Stimulated activated CD4-positive, alpha-beta T cell treated with anti-CD3 and anti-CD28 coated beads, Interleukin-2, amount 100 ng/mL, for 4 hours (primary cell): ENCODE results near the gene IFRD2.
"Not testable (repeated sequence)": the region's sequence is repeated elsewhere in the genome, so short reads cannot be mapped to it uniquely, and the experiment has no call there.

Source experiments
- DNase-seq: peaks from one replicate; pipeline ENCODE4 v3.0.0-alpha.2; 2020; ENCODE audit warnings: low read depth

Gene IFRD2

DNA sequence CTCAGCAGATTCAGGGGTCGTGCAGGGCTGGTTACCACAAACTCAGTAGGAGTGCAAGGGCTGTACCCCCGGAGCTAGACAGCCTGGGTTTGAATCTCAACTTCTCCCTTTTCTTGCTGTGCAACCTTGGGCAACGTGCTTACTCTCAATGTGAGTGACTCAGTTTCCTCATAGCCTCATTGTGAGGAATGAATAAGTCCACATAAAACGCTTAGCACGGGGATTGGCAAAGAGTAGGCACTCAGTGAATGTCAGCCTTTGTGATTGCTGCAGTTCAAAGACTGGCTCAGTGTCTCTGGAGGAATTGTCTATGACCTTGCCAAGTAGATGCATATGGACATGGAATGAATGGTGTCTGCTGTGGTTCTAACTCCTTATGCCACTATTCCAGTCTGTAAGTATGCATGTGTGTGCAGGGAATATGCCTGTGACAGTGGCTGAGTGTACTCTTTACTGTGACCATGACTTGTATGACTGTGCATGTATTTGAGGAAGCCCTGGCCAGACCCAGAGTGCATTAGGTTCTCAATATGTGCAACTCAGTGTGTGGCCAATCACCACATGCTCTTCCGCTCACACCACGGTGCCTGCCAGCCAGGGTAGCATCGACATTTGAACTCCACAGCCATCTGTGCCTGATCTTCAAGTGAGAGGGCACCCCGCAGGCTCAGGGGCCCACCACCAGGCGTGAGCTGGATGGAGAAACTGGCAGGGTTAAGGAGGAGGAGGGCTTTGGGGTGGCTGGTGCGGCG lies 7.9 kb upstream of the IFRD2 start:
- no peak for DNase-seq

DNA sequence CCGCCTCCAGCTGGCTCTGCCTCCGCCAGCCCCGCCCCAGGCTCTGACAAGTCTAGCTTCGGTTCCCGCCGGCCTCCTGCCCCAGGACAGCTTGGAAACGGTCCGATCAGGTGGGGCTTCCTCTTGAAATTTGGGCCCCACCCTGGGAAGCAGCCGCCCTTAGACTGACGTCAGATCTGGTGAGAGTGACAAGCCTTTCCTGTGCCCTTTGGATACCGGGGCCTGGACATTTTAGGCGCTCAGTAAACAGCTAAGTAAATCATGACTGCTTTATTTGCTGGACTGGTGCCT lies 7.4 kb upstream of the IFRD2 start:
- no peak for DNase-seq

DNA sequence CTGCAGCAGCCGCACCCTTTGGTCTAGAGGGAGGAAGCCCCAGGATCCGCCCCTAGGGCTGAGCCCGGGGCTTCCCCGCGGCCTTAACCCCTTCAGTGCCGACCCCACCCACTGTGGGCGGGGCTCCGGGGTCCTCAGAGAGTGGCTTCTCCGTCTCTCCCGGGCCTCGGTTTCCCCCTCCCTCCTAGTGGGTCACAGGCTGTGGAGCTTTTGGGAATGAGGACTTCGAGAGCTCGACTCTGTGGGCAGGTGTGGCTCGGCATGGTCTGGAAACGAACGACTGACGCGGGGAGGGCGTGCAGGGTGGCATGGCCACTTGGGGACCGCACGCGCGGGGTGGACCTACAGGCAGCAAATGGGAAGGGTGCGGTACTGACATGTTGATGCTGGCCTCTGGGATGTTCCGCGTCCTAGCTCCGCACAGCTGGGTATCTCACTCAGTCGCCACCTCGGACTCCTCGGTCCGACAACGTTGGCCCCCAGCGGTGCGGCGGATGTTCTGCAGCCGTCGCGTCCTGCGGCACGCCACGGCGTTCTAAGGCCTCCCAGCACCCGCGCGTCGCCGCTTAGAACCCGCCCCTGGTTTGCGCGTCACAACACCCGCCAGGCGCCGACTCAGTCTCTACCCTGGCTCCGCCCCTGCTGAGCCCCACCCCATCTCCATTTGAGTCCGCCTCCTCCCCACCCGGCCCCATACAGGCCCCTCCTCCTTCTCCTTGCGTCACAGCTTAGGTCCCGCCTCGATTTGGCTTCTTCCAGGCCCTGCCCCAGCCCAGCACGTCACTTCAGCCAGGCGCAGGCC lies 6.8 kb upstream of the IFRD2 start, which contains the start of the genes HYAL3 and NAA80:
HYAL3 (minus strand) TSS at position 570 of the 802 bp plus-strand sequence. CDS start 3,803 bp downstream, outside the sequence.
NAA80 (minus strand) TSS at position 570 of the 802 bp plus-strand sequence. CDS start 1,942 bp downstream, outside the sequence.
- peak; percentile 99 for DNase-seq

DNA sequence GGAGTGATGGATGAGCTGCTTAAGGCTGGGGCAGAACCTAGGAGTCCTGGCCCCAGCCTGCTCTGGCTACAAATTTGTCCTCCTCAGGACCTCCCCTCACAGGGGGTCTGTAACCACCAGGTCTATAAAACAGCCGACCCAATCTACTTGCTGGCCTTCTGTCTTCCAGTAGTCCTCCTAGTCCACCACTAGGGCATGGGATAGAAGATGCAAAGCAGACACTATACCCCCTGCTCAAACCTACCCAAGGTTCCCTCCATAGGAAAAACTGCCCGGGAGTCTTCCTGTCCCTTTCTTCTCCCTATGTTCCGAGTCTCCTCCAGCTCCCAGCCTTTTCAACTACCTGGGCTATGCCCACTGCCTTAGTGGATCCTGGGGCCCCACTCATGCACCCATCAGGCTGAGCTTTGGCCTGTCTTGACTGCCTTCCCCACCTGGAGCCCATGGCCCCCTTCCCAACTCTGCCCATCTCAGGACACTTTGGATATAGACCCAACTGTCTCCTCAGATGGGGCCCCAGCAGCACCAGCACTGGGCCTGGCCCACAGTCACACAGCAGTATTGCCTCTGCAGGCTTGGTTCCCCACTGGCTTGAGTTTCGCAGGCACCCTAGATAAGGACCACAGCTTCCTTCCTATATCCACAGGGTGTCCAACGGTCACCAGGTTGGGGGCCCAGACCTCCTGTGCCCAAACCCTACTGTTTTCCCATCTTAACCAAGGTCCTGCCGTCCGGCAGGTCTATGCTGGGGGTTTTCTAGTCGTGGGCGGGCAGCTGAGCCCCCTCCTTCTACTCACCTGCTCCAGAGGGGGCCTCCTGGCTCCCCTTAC lies 5.9 kb upstream of the IFRD2 start:
- DNase-seq = no peak

DNA sequence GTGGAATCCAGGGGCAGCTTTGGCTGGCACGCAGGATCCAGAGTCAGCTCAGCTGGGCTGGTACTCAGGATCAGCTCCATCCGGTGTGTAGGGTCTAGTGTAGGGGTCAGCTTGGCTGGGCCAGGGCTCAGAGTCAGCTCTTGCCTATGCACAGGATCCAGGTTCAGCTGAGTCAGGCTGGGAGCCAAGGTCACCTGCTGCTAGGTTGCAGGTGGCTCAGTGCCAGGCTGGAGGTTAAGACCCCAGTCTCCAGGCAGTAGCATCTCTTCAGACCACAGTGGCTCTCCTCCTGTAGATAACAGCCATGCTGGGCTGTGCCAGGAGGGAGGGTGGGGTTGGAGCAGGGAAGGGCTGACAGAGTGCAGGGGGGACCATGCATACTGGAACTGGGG lies 5.2 kb upstream of the IFRD2 start:
- DNase-seq = no peak

DNA sequence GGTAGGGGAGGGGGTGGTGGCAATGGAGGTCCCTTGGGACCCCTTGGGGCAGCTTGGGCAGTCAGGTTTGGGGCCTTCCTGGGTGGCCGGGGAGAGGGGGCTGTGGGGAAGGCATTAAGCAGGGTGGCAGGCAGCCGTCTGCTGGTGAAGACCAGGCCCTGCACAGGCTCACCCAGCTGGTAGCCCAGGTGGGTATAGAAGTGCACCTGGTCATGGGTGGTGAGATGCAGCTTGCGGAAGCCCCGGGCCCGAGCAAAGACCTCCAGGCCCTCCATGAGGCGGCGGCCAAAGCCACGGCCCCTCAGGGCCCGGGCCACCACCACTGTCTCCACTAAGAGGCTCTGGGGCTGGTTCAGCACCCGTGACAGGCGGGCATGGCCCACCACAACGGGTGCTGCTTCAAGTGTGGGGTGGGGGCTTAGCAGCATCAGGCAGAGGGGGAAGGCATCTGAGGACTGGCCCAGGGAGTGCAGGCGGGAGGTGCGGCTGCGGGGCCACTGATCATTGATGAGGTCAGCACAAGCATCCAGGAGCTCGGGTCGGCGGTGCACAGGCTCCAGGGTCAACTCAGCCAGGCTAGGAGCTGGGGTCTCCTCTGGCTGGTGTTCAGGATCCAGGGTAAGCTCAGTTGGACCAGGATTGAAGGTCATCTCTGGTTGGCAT lies 4.6 kb upstream of the IFRD2 start:
- DNase-seq = no peak

DNA sequence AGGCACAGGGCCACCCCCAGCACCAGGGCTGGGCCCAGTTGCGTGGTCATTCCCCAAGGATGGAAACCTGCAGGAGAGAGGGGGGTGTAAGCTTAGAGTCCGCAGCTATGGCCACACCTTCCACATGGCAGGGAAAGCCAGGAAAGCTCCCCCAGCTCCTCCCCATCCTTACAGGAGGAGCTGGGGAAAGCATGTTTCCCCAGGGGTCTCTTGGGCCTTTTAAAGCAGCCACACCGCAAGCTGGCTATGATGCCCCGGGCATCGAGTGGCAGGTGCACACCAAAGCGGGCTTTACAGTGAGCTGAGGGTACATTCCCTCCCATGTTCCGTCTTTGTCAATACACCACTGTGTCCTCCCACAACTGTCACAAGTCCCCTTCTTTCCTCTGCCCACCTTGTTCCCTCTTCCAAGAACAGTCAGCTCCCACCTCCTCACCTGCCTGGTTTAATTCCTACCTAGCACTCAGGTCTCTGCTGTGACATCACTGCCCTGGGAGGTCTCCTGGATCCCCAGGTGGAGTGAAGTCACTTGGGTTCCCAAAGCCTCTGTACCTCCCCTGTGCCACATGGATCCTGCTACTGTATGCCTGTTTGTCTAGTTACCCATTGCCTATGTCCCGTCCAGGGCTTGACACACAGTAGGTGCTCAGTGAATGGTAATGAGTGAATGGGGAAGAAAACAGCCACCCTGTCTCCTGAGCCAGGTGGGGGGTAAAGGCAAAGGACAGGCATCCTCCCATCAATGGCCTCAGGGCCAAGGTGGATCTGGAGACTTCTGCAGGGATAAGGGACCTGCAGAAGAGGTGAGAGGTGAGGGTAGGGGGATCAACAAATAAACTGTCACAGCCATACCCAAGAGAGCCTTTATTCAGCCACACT lies 3.6 kb upstream of the IFRD2 start:
- no peak for DNase-seq

DNA sequence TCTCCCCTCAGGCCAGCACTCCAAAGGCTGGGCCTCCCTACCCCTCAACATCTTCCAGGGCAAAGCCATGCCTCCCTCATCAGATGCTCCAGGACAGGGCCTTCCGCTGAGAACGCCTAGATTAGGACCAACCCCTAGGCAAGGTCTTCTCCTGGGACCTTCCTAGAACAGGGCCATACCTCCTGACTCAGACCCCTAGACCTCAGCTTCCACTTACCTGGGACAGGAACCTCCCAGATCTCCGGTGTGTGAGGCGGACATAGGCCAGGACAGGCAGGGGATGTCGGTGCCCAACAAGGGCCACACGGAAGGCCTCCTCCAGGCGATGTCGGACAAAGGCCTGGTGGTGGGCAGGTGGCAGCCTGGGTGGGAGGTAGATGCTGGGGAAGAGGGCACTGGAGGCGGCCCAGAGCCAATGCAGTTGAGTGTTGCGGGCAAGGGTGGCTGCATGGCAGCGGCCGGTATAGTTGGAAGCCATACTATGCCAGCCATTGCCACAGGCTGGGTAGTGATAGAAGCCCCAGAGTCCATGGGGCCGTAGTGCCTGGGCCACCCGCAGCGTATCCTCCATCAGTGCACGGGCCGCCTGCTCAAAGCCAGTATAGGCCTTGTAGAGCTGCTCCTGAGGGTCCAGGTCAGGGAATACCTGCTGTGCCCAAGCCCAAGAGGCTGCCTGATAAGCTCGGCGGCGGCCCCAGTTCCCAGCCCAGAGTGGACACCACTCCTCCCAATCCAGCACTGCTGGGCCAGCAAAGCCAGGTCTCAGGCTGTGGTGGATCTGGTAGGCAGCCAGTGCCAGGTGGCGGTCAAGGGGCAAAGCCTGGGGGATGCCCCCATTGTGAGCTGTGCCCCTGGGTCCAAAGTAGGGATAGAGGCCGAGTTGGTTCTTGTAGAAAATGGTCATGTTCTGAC lies 2.5 kb upstream of the IFRD2 start:
- DNase-seq = no peak

DNA sequence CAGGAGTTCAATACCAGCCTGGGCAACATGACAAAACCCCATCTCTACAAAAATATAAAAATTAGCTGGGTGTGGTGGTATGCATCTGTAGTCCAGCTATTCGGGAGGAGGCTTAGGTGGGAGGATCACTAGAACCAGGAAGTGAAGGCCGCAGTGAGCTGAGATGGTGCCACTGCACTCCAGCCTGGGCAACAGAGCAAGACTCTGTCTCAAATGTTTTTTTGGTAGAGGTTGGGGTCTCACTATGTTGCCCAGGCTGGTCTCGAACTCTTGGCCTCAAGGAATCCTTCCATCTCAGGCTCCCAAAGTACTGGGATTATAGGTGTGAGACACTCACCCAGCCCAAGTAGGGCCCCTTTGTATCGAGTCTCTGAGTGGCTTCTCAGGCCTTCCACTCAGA lies 1.9 kb upstream of the IFRD2 start:
- DNase-seq = no peak

DNA sequence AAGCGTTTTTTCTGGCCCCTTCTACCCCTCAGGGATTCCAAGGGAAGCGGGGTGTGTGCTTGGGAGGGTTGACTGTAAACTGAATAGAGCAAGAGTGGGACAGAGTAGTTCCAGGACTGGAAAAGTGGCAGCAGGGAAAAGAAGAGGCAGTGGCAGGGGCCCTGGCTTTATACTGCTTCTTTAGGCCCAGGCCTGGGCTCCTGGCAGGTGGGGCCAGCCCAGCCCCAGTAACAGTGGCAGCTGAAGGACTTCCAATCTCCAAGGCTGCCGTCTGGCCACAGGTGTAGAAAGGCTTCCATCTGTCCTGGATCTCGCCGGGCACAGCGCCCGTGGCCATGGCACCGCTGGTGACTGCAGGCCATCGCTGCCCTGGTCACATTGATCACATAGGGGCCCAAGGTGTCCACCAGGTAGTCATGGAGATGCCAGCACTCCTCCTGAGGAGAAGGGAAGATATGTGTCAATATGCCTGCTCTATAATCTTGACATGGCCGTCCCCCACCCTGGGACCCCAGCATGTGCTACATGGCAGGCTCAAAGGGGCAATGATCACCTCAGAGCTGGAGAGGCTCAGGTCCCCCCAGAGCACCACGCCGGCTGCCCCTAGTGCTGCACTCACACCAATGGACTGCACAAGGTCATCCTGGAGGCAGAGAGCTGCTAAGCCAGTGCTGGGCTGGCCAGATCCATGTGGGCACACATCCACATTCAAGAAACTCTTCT lies 1.0 kb upstream of the IFRD2 start:
- no peak for DNase-seq

DNA sequence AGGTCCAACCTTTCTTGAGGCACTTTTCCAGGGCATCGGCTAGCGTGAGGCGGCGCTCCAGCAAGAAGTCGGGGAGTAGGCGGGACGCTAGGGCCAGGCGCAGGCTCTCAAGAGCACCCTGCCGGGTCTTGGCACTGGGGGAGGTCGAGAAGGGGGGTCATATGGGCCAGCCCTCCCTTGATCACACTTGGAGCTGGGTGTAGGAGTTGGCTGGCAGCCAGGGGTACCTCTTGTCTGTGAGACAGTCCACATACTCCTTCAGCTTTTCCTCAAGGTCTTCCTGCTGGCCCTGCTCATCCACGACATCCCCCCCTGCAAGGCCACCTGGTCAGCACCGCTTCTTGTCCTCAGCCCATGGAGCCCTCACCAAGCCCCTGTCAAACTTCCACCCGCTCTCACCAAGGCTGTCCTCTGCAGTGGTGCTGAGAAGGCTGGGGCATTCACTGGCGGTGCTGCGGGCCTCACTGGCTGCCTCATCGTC lies 2.0 kb downstream of the IFRD2 start:
- DNase-seq = no peak

DNA sequence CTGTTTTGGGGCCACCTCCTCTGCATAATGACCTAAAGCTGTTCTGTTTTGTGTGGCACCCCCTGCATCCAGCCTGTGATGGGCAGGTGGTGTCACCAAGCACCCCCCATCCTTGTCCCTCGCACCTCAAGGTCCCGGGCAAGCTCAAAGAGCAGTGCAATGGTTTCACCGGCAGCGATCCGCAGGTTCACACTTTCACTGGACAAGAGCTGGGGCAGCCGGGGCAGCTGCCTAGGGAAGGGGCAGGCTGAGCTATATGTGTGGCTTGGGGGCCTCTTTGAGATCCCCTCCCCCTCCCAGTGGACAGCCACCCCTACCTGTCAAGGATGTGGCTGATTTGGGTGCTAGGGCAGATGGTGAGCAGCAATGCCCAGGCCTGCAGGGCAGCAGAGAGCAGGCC lies 3.1 kb downstream of the IFRD2 start:
- no peak for DNase-seq

DNA sequence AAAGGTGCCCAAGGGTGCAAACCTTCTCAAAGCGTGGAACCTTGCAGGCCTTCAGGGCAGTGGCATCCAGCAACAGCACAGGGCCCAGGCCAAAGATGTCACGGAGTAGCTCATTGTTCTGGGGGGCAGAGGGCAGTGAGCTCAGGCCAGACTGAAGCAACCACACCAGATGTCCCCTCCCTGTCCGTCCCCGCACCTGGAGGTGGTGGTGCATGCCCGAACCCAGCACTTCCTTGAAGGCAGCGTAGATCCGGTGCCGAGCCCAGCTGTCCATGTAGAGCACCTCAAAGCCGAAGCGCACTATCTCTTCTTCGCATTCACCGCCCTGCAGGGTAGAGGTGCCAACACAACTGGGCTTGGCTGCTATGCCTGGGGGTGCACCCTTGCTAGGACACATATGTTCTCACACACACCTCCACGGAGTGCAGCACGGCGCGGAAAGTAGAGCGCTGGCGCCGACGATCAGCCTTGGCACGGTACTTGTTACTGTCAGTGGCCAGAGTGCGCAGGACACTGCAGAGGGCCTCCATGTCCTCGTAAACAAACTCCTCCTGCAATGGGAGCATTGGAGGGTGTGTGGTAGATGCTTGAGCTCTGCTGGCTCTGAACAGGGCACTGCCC lies 3.7 kb downstream of the IFRD2 start:
- DNase-seq = no peak

DNA sequence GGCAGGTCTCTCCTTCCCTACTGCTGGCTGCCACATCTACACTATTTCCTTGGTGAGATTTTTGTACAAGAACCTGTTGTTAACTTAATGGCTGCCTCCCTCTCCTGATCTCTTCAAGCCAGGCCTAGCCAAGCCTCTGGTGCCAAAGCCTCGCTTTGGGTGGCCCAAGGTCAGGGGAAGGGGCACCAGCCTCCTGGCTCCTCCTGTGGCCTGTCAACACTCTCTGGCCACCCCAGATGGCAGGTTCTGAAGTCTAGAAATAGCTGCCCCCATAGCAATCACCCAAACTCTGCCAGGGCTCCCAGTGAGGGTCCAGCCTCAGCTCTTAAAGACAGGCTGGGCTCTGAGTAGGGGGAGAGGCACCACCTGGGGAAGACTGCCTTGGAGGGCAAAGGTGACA lies 5.0 kb downstream of the IFRD2 start:
- no peak for DNase-seq

DNA sequence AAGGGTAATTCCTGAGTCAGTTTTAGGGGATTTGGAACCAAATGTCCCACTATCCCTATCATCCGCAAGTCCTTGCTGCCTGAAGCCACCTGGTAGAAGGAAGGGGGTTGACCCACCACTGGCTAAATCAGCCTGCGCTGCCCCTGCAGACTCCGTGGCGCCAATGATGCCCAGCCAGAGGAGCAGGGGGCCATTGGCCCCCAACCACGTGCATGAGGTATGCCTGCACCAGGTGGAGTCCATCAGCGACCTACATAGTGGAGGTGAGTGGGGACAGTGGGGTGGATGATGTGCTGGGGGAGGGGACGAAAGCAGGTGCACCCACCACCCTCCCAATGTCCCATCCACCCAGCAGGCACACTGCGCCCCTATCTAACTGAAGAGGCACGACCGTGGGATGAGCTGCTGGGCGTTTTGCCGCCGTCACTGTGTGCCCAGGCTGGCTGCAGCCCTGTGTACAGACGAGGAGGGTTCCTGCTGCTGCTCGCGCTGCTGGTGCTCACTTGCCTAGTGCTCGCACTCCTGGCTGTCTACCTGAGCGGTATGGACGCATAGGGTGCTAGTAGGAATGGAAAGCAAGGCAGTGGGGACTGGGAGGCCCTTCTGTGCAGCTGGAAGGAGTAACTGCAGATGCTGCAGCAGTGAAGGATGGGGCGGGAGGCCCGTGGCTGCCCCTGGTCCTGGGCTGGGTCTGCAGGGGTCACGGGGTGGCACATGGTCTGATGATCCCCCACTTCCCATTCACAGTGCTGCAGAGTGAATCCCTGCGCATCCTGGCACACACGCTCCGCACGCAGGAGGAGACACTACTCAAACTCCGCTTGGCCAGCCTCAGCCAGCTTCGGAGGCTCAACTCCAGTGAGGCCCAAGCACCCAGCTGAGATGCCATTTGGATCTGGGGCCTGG lies 5.7 kb downstream of the IFRD2 start:
- no peak for DNase-seq

DNA sequence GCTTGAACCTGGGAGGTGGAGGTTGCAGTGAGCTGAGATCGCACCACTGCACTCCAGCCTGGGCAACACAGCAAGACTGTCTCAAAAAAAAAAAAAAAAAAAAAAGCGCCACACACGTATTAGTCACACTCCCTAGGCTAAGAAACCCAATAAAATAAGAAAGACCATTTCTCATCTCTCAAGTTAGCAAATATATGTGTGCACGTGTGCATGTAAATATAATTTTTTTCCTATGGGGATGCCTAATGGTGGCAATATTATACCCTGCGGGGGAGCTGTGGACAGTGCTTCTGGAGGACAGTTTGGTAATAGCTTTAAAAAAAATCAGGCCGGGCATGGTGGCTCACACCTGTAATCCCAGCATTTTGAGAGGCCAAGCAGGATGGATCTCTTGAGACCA lies 8.1 kb downstream of the IFRD2 start:
- DNase-seq = not testable (repeated sequence)

DNA sequence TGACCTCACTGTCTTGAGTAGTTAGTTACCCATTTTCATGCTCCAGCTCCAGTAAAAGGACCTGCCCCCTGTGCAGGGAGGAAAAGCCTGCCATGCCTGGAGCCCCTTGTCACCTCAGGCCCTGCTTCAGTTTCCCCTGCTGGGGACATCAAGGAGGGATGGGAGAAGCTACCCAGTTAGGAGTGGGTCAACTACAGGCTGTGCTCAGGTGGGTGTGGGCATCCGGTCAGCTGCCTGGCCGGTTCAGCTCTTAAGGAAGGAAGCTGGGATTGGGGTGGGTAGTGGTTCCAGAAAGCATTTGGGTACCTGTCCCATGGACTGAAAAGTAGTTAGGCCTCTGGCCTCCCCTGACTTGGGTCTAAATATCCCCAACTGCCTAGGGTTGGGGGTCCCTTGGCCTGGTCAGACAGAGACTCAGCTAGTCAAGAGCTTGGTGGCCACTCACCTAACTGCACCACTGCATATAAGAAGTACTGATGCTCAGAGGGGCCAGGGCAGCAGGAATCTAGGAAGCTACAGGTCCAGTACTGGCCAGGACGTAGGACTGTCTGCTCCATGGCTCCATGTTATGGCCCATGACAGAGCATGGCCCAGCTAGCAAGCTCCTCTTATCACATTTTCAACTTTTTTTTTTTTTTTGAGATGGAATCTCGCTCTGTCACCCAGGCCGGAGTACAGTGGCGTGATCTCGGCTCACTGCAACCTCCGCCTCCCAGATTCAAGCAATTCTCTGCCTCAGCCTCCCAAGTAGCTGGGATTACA lies 12.8 kb downstream of the IFRD2 start:
- DNase-seq = no peak
